ENCODE data around the gene CMTM1. TPM values are rescaled to one million over a fixed set of nuclear protein-coding genes. Genes with fewer than 3 reads are reported as not detected.

Gene CMTM1
- polyA plus RNA-seq, 1 donor (not counting 4 experiments of a cell fraction or from before 2014, with no cell fraction given) = 0.24 TPM

Small RNA genes within 50 kb of the gene (small RNA-seq; reads per million reads assigned to genes)
- 0 reads per million in 3 experiments for gene CKLF-CMTM1 (ENCODE audit: insufficient read length in 3 of 3, low read depth in 3 of 3, low replicate concordance in 1 of 3)

Other genes starting within 250 kb of the CMTM1 start
- gene CDH5, start 199.7 kb upstream of the CMTM1 start, polyA plus RNA-seq = 0.02 to 0.05 TPM in 2 of 3 replicates, not detected in the other
- gene BEAN1, start 139.1 kb upstream of the CMTM1 start, polyA plus RNA-seq = 0.07 to 0.82 TPM (median 0.24 TPM) in 3 replicates
- gene TK2, start 16.3 kb upstream of the CMTM1 start, polyA plus RNA-seq = 19.7 to 26.3 TPM (median 22.4 TPM) in 3 replicates
- 34.7 to 40.3 TPM (median 38.0 TPM) in 3 replicates for gene CKLF, start 13.9 kb upstream of the CMTM1 start, polyA plus RNA-seq
- gene CMTM2, start 13.0 kb downstream of the CMTM1 start, polyA plus RNA-seq = not detected in 3 replicates
- gene CMTM3, start 38.3 kb downstream of the CMTM1 start, polyA plus RNA-seq = 13.1 to 24.3 TPM (median 15.7 TPM) in 3 replicates
- 18.0 to 25.1 TPM (median 23.1 TPM) in 3 replicates for gene CMTM4, start 130.3 kb downstream of the CMTM1 start, polyA plus RNA-seq
- 53.0 to 66.0 TPM (median 55.5 TPM) in 3 replicates for gene DYNC1LI2, start 185.2 kb downstream of the CMTM1 start, polyA plus RNA-seq
- 0.17 to 0.22 TPM in 2 of 3 replicates, not detected in the other for gene TERB1, start 235.1 kb downstream of the CMTM1 start, polyA plus RNA-seq